Skeletal muscle tissue (tissue), 4 donors: ENCODE results near the gene TTC34. TPM values are rescaled to one million over a fixed set of nuclear protein-coding genes. Genes with fewer than 3 reads are reported as not detected.
A peak's percentile ranks its signal among the peaks of the same experiment; 100 is the strongest.

Source experiments
- H3K27ac ChIP-seq: one replicate; pipeline ENCODE4 v1.7.0; 2013; ENCODE audit warnings: mild to moderate bottlenecking, low read depth, low read length, inconsistent platforms
- H3K27me3 ChIP-seq, 3 donors: one replicate each; pipeline ENCODE4 v1.7.0; 2013; ENCODE audit warnings: low read length in 3 of 3; ENCODE audit not compliant: control insufficient read depth in 3 of 3, insufficient read depth in 3 of 3
- H3K36me3 ChIP-seq, 3 donors: one replicate each; pipeline ENCODE4 v1.7.0; 2013; ENCODE audit warnings: low read length in 3 of 3; ENCODE audit not compliant: control insufficient read depth in 3 of 3, insufficient read depth in 3 of 3
- H3K4me1 ChIP-seq, 3 donors: one replicate each; pipeline ENCODE4 v1.7.0; 2013; ENCODE audit warnings: low read length in 3 of 3, mild to moderate bottlenecking in 3 of 3; ENCODE audit not compliant: control insufficient read depth in 3 of 3, insufficient read depth in 3 of 3
- H3K4me3 ChIP-seq, 3 donors: one replicate each; pipeline ENCODE4 v1.7.0; 2013; ENCODE audit warnings: low read length in 3 of 3
- H3K9ac ChIP-seq, 3 donors: one replicate each; pipeline ENCODE4 v1.7.0; 2013; ENCODE audit warnings: low read length in 3 of 3, mild to moderate bottlenecking in 3 of 3, moderate library complexity in 2 of 3, low read depth in 1 of 3
- H3K9me3 ChIP-seq, 3 donors: one replicate each; pipeline ENCODE4 v1.7.0; 2013; ENCODE audit warnings: low read length in 3 of 3; ENCODE audit not compliant: control insufficient read depth in 3 of 3
- total RNA-seq: library from RNA; depleted of rRNA; stranded (reverse); fragments of >200 nt; gene quantifications from one replicate; pipeline ENCODE4 v1.2.3, GENCODE V29; 2014
- donor health status: Osteomylitis.

TTC34 gene
- total RNA-seq, 1 donor from 2014 or later = under 0.01 TPM

DNA sequence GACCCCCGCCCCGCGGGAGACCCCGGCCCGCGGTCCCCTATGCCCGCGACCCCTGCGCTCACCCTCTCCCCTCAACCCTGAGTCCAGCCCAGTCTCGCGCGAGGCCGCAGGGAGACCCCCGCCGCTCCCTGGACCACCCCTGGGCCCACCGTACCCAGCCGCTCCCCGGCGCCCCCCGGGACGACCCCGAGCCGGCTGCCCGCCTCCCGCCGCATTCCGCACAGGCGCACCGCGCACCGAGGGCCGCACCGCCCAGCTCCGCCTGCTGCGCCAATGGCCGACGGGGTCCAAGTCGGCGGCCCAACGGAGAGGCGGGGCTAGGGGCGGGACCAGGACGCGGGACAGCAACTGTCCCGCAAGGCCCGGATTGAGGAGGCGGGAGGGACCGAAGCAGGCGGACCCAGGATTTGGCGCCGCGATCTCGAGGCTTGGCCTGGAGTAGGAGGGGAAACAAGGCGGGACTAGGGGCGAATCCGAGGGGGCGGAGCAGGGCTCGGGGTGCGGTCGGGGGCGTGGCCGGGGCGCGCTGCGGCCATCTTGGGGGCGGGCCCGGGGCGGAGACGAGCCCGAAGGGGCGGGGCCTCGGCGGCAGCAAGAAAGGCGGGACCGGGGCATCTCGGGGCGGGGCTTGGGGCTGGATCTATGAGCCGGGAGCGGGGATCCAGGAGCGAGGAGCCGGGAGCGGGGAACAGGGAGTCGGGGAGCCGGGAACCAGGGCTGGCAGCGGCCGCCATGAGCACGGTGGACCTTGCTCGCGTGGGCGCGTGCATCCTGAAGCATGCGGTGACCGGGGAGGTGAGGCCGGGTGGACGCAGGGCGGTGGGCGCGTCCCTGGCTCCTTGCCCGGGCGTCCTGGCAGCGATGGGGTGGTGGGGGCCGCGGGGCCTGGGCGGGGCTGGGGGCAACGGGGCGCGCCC lies 215.1 kb downstream of the TTC34 start, which contains the start of gene PRXL2B:
Gene PRXL2B, plus strand, starts transcription at position 624 of the 917 bp plus-strand sequence. Its CDS starts 109 bp downstream, at position 733.
- H3K36me3 ChIP-seq = no peaks in the 10 kb centered on the region
- H3K4me1 ChIP-seq = peaks cover 12 to 32% (median 16%) of the 10 kb centered on the region in 3 donors
- peak within 1 kb of the TSS; percentile 61 to 89 (median 85) for H3K9ac ChIP-seq
- peak within 1 kb of the TSS; percentile 87 for H3K27ac ChIP-seq
- H3K27me3 ChIP-seq = peaks cover 4 to 10% (median 7%) of the 10 kb centered on the region in 3 donors
- H3K4me3 ChIP-seq = peak within 1 kb of the TSS; percentile 63 to 93 (median 81)
- no peaks in the 10 kb centered on the region for H3K9me3 ChIP-seq

Other genes starting within 250 kb of the TTC34 start
- gene TNFRSF14, start 245.3 kb downstream of the TTC34 start, total RNA-seq = 11.5 TPM
- 5.7 TPM for gene PRXL2B, start 214.9 kb downstream of the TTC34 start, total RNA-seq
- gene MMEL1, start 168.7 kb downstream of the TTC34 start, total RNA-seq = 1.0 TPM
- not detected for gene ACTRT2, start 219.8 kb upstream of the TTC34 start, total RNA-seq